SK-N-SH (cell line): ENCODE measurements around the gene EEF1AKMT1.

Experiments
- CHD2 ChIP-seq: fragments of 150-350 bp; IDR thresholded peaks from 2 replicates; pipeline ENCODE4 v1.6.1; 2018; ENCODE audit warnings: low read length; ENCODE audit not compliant: partially characterized antibody
- CTCF ChIP-seq: fragments of 200-600 bp; sonication (generic); IDR thresholded peaks from 2 replicates; pipeline ENCODE4 v1.6.1; 2017; ENCODE audit warnings: antibody characterized with exemption, mild to moderate bottlenecking, moderate library complexity
- ELF1 ChIP-seq: IDR thresholded peaks from 2 replicates; pipeline ENCODE4 v1.4.0; 2012
- EP300 ChIP-seq, 2 experiments: IDR thresholded peaks; 2 replicates each; pipeline versions ENCODE4 v1.4.0 to v1.6.1; 2012; ENCODE audit warnings: borderline replicate concordance in 1 of 2, low read depth in 1 of 2, low read length in 1 of 2
- FOXM1 ChIP-seq: IDR thresholded peaks from 2 replicates; pipeline ENCODE4 v1.4.0; 2012; ENCODE audit warnings: low read depth, mild to moderate bottlenecking
- GABPA ChIP-seq: IDR thresholded peaks from 2 replicates; pipeline ENCODE4 v1.4.0; 2012; ENCODE audit warnings: low read depth, mild to moderate bottlenecking
- POLR2AphosphoS5 ChIP-seq: IDR thresholded peaks from 2 replicates; pipeline ENCODE4 v1.6.1; 2012; ENCODE audit warnings: low read depth, low read length
- RFX5 ChIP-seq: IDR thresholded peaks from 2 replicates; pipeline ENCODE4 v1.6.1; 2012; ENCODE audit warnings: mild to moderate bottlenecking, improper control_type of control experiment, low read length
- SIN3A ChIP-seq: IDR thresholded peaks from 2 replicates; pipeline ENCODE4 v1.6.1; 2012; ENCODE audit warnings: low read depth, mild to moderate bottlenecking, low read length, moderate library complexity, borderline replicate concordance
- SMC3 ChIP-seq: IDR thresholded peaks from 2 replicates; pipeline ENCODE4 v1.6.1; 2012; ENCODE audit warnings: low read depth, low read length, improper control_type of control experiment
- TAF1 ChIP-seq: IDR thresholded peaks from 2 replicates; pipeline ENCODE4 v1.6.1; 2012; ENCODE audit warnings: low read depth, mild to moderate bottlenecking, low read length, moderate library complexity, borderline replicate concordance
- TCF12 ChIP-seq: IDR thresholded peaks from 2 replicates; pipeline ENCODE4 v1.4.0; 2012
- YY1 ChIP-seq: IDR thresholded peaks from 2 replicates; pipeline ENCODE4 v1.4.0; 2012; ENCODE audit warnings: low read depth, mild to moderate bottlenecking
- TF ChIP-seq, protein P1 (sequence below): IDR thresholded peaks from 2 replicates; pipeline ENCODE4 v1.4.0; 2012; ENCODE audit warnings: low read depth

GRCh38 chr13:20769834-20770233 is 3.9 kb downstream of the EEF1AKMT1 start:
- TF ChIP-seq POLR2AphosphoS5: no peak
- no peak for TF ChIP-seq CTCF
- no peak for TF ChIP-seq RFX5
- no peak for TF ChIP-seq FOXM1
- TF ChIP-seq GABPA: no peak
- no peak for TF ChIP-seq ELF1
- no peak for TF ChIP-seq SIN3A
- TF ChIP-seq, protein P1, sequence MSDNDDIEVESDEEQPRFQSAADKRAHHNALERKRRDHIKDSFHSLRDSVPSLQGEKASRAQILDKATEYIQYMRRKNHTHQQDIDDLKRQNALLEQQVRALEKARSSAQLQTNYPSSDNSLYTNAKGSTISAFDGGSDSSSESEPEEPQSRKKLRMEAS: no peak
- TF ChIP-seq TAF1: no peak
- TF ChIP-seq EP300 (IDR thresholded peaks at IDR 0.05; ENCODE audit: borderline replicate concordance in 1 of 2, low read depth in 1 of 2, low read length in 1 of 2): no peak
- TF ChIP-seq TCF12: no peak
- TF ChIP-seq CHD2: no peak
- TF ChIP-seq YY1: no peak
- TF ChIP-seq SMC3: no peak
